ENCODE data around the gene E2F2.

E2F2 gene

DNA sequence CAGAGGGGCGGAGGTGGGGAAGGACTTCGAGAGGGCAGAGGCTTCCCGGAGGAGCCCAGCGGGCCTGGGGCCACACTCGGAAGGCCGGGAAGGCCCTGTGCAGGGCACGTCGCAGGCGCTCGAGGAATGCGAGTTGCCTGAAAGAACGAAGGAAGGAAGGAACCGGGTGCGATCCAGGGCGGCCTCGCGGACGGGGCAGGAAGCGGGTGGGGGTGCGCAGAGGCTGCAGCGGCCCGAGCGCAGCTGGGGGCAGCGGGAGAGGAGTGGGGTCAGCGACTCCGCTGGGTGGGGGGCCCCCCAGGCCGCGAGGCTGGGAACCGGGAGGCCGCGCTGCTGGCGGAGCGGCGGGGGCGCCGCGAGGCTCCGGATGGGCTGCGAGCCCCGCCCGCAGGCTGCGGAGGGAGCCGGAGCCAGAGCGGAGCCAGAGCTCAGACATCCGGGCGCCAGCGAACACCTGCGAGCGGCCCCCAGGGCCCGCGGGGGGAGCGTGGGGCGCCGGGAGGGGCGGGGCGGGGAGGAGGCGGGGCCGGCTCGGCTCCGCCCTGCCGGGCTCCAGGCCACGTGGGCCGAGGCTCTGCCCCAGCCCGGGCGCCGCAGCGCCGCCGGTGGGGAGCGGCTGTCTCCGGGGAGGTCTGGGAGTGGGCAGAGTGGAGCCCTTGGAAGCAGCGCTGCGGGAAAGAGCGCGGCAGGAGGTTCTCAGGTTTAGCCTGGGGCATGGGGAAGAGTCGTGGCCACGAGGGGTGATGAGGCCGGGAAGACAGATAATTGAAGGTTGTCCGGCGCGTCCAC is 23.6 kb upstream of the E2F2 start:
- H3K4me3 ChIP-seq (ENCODE audit: low read depth, low read length), result peak overlapping the region; percentile 65
- peak; percentile 95 for DNase-seq (ENCODE audit: low read depth)
- TF ChIP-seq, protein P1, sequence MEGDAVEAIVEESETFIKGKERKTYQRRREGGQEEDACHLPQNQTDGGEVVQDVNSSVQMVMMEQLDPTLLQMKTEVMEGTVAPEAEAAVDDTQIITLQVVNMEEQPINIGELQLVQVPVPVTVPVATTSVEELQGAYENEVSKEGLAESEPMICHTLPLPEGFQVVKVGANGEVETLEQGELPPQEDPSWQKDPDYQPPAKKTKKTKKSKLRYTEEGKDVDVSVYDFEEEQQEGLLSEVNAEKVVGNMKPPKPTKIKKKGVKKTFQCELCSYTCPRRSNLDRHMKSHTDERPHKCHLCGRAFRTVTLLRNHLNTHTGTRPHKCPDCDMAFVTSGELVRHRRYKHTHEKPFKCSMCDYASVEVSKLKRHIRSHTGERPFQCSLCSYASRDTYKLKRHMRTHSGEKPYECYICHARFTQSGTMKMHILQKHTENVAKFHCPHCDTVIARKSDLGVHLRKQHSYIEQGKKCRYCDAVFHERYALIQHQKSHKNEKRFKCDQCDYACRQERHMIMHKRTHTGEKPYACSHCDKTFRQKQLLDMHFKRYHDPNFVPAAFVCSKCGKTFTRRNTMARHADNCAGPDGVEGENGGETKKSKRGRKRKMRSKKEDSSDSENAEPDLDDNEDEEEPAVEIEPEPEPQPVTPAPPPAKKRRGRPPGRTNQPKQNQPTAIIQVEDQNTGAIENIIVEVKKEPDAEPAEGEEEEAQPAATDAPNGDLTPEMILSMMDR (IDR thresholded peaks at IDR 0.05; ENCODE audit: insufficient read depth, low read depth, low read length, missing control alignments), result peak; percentile 38

DNA sequence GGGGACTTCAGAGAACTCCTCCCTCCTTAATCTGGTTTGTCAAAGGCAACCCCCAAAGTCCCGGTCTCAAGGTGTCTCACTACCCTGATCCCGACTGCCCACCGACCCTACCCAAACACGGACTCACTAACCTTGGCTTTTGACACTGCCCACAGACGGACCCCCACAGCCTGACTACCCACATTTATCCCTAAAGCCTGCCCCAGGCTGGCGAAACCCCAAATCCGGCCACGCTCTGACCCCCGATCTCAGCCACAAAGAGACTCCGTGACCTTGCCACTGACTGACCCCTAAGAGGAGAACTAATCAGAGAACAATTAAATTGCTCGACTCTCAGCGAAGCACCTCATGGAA is 23.1 kb upstream of the E2F2 start:
- TF ChIP-seq, protein P1 (IDR thresholded peaks at IDR 0.05; ENCODE audit: insufficient read depth, low read depth, low read length, missing control alignments), result no peak
- DNase-seq (ENCODE audit: low read depth), result no peak
- peak overlapping the region; percentile 65 for H3K4me3 ChIP-seq (ENCODE audit: low read depth, low read length)

DNA sequence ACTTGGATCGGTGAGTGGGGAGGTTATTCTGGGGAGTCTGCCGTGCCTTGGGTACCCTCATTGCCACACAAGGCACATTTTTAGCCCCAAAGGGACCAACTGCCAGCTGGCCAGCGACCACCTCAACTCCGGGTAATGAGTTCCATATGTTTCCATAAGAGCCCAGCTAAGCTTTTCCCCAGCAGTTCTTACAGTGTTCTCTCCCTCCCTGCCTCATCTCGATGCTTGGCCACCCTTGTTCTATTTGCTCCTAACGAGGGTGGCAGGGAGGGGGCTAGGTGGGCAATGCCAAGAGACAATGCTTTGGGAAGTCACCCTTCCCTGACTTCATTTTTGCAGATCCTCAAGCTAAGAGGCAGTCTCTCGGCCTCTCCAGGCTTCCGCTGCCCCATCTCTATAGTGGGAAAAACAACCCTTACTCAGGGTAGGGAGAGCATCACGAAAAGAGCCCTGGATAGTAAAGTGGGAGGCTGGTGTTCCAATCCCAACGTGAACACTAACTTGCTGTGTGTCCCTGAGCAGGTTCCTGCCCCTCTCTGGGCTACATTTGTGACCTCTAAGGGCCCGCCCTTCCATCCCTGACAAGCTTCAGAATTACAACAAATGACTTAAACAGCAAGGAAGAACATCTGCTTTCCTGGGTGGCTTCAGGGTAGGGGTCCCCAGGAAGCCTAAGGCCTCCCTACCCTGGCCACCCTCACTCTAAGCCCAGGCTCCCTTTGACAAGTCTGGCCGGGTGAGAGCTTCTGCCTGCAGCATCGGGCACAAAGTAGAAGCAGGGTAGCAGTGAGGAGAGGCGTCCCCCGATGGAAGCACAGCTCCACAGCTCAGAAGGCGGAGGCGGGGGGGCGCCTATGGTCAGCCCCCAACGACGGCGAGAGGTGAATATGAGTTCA is 22.4 kb upstream of the E2F2 start:
- no peak for DNase-seq (ENCODE audit: low read depth)
- H3K4me3 ChIP-seq (ENCODE audit: low read depth, low read length), result peak overlapping the region; percentile 65

DNA sequence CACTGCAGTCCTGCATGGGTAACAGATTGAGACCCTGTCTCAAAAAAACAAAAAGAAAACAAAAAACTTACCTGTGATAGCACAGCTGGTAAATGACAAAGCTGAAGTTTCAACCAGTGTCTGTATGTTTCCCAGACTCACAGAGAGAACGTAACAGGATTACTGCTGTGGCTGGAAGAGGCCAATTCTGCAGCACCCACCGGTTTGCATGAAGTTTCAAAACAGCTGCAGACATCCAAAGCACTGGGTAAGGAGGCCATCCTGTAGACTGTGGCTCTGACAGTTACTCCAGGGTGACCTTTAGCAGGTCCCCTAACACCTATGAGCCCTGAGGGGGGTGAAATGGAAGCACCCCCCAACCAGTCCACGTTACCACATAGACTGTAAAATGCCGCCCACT is 20.8 kb upstream of the E2F2 start:
- DNase-seq (ENCODE audit: low read depth), result peak; percentile 55
- H3K4me3 ChIP-seq (ENCODE audit: low read depth, low read length), result no peak overlapping the region
- TF ChIP-seq, protein P1 (IDR thresholded peaks at IDR 0.05; ENCODE audit: insufficient read depth, low read depth, low read length, missing control alignments), result no peak

More for the DNA sequence above, 22.4 kb upstream of the E2F2 start:
- TF ChIP-seq, protein P1 (IDR thresholded peaks at IDR 0.05; ENCODE audit: insufficient read depth, low read depth, low read length, missing control alignments), result no peak

DNA sequence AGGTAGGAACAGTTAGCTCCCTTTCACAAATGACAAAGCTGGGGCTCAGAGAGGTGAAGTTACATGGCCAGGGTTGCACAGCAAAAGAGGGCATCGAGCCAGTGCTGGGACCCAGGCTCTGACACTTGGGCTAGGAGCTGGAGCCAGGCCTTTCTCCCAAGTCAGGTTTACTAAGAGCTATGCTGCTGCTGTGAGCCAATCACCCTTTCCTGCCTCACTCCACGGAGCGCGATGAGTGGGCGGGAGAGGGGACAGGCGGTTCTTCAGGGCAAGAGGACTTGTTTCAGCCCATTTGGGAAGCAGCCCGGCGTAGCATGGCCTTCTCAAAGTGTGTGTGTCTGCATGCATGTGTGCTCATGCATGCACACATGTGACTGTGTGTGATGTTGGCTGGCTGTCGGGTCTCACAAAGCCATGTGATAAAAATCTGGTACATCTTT is 17.7 kb upstream of the E2F2 start:
- no peak overlapping the region for H3K4me3 ChIP-seq (ENCODE audit: low read depth, low read length)
- no peak for DNase-seq (ENCODE audit: low read depth)
- TF ChIP-seq, protein P1 (IDR thresholded peaks at IDR 0.05; ENCODE audit: insufficient read depth, low read depth, low read length, missing control alignments), result no peak

DNA sequence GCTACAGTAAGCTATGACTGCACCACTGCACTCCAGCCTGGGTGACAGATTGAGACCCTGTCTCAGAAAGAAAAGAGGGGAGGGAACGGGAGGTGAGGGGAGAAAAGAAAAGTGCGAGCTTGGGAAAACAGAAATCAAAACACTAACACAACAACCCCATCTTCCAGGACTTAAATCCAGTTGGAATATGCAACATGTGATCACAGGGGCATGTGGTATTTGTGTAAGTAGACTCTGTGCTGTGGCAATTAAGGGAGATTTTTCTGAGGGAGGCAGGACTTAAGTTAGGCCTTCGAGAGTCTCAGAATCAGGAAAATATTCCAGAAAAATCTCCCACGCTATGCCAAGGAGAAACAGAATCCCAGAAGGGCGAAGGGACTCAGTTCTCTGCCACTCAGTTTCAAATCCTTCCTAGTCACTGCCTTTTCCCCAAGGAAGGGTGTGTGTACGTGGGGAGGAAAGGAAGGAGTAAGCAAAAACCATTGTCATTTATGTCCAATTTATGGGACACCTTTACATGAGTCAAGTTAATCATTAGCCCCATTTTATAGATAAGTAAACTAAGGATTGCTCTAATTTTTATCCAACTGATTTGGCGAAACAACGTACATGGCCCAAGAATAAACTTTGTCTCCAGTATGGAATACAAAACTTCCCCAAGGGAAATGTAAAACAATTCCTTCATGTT is 16.0 kb upstream of the E2F2 start:
- DNase-seq (ENCODE audit: low read depth), result no peak
- no peak overlapping the region for H3K4me3 ChIP-seq (ENCODE audit: low read depth, low read length)
- TF ChIP-seq, protein P1 (IDR thresholded peaks at IDR 0.05; ENCODE audit: insufficient read depth, low read depth, low read length, missing control alignments), result no peak

Measured in GM12865 (cell line).